Astrocyte (in vitro differentiated cells and primary cell): ENCODE measurements around the gene STAT1. TPM values are rescaled to one million over a fixed set of nuclear protein-coding genes. Genes with fewer than 3 reads are reported as not detected.

Experiments
- DNase-seq: peaks from one replicate; pipeline ENCODE4 v3.0.0-alpha.2; 2010; ENCODE audit warnings: low read depth
- FAIRE-seq: peaks from 2 replicates; lab custom pipeline; 2011; peaks lifted over from hg19 to GRCh38; lab: Jason Lieb, UNC
- H2AFZ ChIP-seq: 2 replicates; pipeline ENCODE4 v1.6.0; 2012; ENCODE audit warnings: low read depth, low read length, inconsistent platforms
- H3K27ac ChIP-seq: 2 replicates; pipeline ENCODE4 v1.5.1; 2011; ENCODE audit warnings: low read depth, low read length, inconsistent platforms
- H3K27me3 ChIP-seq: 2 replicates; pipeline ENCODE4 v1.6.0; 2011; ENCODE audit warnings: low read length, inconsistent platforms; ENCODE audit not compliant: insufficient read depth
- H3K36me3 ChIP-seq: 2 replicates; pipeline ENCODE4 v1.5.1; 2011; ENCODE audit warnings: low read length, inconsistent platforms; ENCODE audit not compliant: insufficient read depth
- H3K4me1 ChIP-seq: 2 replicates; pipeline ENCODE4 v1.5.1; 2011; ENCODE audit warnings: low read length, inconsistent platforms; ENCODE audit not compliant: insufficient read depth
- H3K4me2 ChIP-seq: 2 replicates; pipeline ENCODE4 v1.6.0; 2012; ENCODE audit warnings: low read length, inconsistent platforms
- H3K4me3 ChIP-seq: 2 replicates; pipeline ENCODE4 v1.5.1; 2011; ENCODE audit warnings: low read depth, mild to moderate bottlenecking, low read length, inconsistent platforms; ENCODE audit not compliant: insufficient read depth
- H3K79me2 ChIP-seq: 2 replicates; pipeline ENCODE4 v1.6.0; 2012; ENCODE audit warnings: mild to moderate bottlenecking, low read length, inconsistent platforms; ENCODE audit not compliant: insufficient read depth
- H3K9ac ChIP-seq: 2 replicates; pipeline ENCODE4 v1.6.0; 2012; ENCODE audit warnings: mild to moderate bottlenecking, low read length, inconsistent platforms
- H3K9me3 ChIP-seq: 2 replicates; pipeline ENCODE4 v1.5.1; 2012; ENCODE audit warnings: low read depth, mild to moderate bottlenecking, low read length, inconsistent platforms; ENCODE audit not compliant: insufficient read depth
- H4K20me1 ChIP-seq: 2 replicates; pipeline ENCODE4 v1.6.0; 2012; ENCODE audit warnings: low read length, inconsistent platforms; ENCODE audit not compliant: insufficient read depth
- H3K27ac Mint-ChIP-seq: one replicate; pipeline ENCODE4 v1.8.0; 2021; ENCODE audit warnings: mild to moderate bottlenecking, mixed read lengths; ENCODE audit not compliant: unreplicated experiment
- H3K27me3 Mint-ChIP-seq: one replicate; pipeline ENCODE4 v1.8.0; 2021; ENCODE audit warnings: low read depth, mixed read lengths; ENCODE audit not compliant: unreplicated experiment
- H3K36me3 Mint-ChIP-seq: one replicate; pipeline ENCODE4 v1.8.0; 2021; ENCODE audit warnings: low read depth, mixed read lengths; ENCODE audit not compliant: unreplicated experiment
- H3K4me1 Mint-ChIP-seq: one replicate; pipeline ENCODE4 v1.8.0; 2021; ENCODE audit warnings: low read depth, mixed read lengths; ENCODE audit not compliant: unreplicated experiment
- H3K4me3 Mint-ChIP-seq: one replicate; pipeline ENCODE4 v1.8.0; 2021; ENCODE audit warnings: mild to moderate bottlenecking, moderate library complexity, mixed read lengths; ENCODE audit not compliant: unreplicated experiment
- H3K9me3 Mint-ChIP-seq: one replicate; pipeline ENCODE4 v1.8.0; 2021; ENCODE audit warnings: mild to moderate bottlenecking, mixed read lengths; ENCODE audit not compliant: unreplicated experiment
- CTCF ChIP-seq: IDR thresholded peaks from 2 replicates; pipeline ENCODE4 v1.5.1; 2011; ENCODE audit warnings: low read depth, mild to moderate bottlenecking, inconsistent platforms, low read length, moderate library complexity; ENCODE audit not compliant: insufficient read depth
- EZH2 ChIP-seq: IDR thresholded peaks from 2 replicates; pipeline ENCODE4 v1.6.1; 2012; ENCODE audit warnings: mild to moderate bottlenecking, low read length, inconsistent platforms; ENCODE audit not compliant: insufficient read depth
- total RNA-seq: library from RNA; stranded (reverse); gene quantifications from 2 replicates; pipeline ENCODE4 v1.2.1, GENCODE V29; 2021

The STAT1 gene
- total RNA-seq, 1 donor from 2014 or later = 377 TPM

DNA sequence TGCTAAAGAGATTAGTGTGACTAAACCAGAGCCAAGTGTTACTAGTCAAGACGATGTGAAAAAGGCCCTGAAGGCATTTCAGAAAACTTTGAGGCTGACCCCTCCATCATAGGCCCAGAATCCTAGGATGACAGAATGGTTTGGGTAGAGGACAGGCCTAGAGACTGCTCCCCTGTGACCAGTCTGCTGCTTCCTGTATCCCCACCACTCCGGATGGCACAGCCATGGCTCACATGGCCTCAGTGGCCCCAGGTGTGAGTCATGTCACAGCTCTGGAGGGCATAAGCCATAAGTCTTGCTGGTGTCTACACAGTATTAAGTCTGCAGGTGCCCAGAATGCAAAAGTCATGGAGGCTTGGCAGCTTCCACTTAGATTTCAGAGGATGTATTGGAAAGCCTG lies 12.4 kb upstream of the STAT1 start:
- TF ChIP-seq CTCF (no peak), EZH2 (no peak)
- Histone ChIP-seq H3K9me3 (no peaks in the 10 kb centered on the region), H2AFZ (no peak overlapping the region), H3K4me1 (peaks cover 5% of the 10 kb centered on the region), H4K20me1 (no peaks in the 10 kb centered on the region), H3K4me2 (no peak overlapping the region), H3K79me2 (no peaks in the 10 kb centered on the region), H3K4me3 (no peak overlapping the region), H3K9ac (no peak overlapping the region), H3K27ac (no peak overlapping the region), H3K36me3 (no peaks in the 10 kb centered on the region), H3K27me3 (no peaks in the 10 kb centered on the region)
- H3K27ac Mint-ChIP-seq = no peak overlapping the region
- no peak overlapping the region for H3K4me3 Mint-ChIP-seq
- H3K9me3 Mint-ChIP-seq = no peaks in the 10 kb centered on the region
- DNase-seq = no peak
- no peaks in the 10 kb centered on the region for H3K36me3 Mint-ChIP-seq
- H3K4me1 Mint-ChIP-seq = no peaks in the 10 kb centered on the region
- H3K27me3 Mint-ChIP-seq = peaks cover 2% of the 10 kb centered on the region
- no peak for FAIRE-seq

GRCh38 chr2:191025135-191025534 lies 11.2 kb upstream of the STAT1 start:
- H3K27me3 Mint-ChIP-seq = peaks cover 2% of the 10 kb centered on the region
- no peaks in the 10 kb centered on the region for H3K27me3 ChIP-seq
- no peaks in the 10 kb centered on the region for H4K20me1 ChIP-seq
- H3K27ac Mint-ChIP-seq = no peak overlapping the region
- no peaks in the 10 kb centered on the region for H3K36me3 Mint-ChIP-seq
- H3K4me3 ChIP-seq = no peak overlapping the region
- no peak overlapping the region for H3K4me3 Mint-ChIP-seq
- no peak overlapping the region for H3K4me2 ChIP-seq
- no peaks in the 10 kb centered on the region for H3K79me2 ChIP-seq
- no peak for FAIRE-seq
- no peaks in the 10 kb centered on the region for H3K9me3 Mint-ChIP-seq
- H3K9ac ChIP-seq = no peak overlapping the region
- DNase-seq = no peak
- TF ChIP-seq CTCF (no peak), EZH2 (no peak)
- no peaks in the 10 kb centered on the region for H3K36me3 ChIP-seq
- no peaks in the 10 kb centered on the region for H3K4me1 Mint-ChIP-seq
- peaks cover 7% of the 10 kb centered on the region for H3K4me1 ChIP-seq
- H2AFZ ChIP-seq = no peak overlapping the region
- no peak overlapping the region for H3K27ac ChIP-seq
- H3K9me3 ChIP-seq = no peaks in the 10 kb centered on the region

GRCh38 chr2:191023235-191023679 lies 9.3 kb upstream of the STAT1 start:
- no peaks in the 10 kb centered on the region for H3K79me2 ChIP-seq
- H3K9me3 ChIP-seq = no peaks in the 10 kb centered on the region
- no peaks in the 10 kb centered on the region for H4K20me1 ChIP-seq
- H2AFZ ChIP-seq = no peak overlapping the region
- no peak overlapping the region for H3K4me2 ChIP-seq
- FAIRE-seq = no peak
- H3K27me3 Mint-ChIP-seq = peaks cover 2% of the 10 kb centered on the region
- H3K4me1 ChIP-seq = peaks cover 7% of the 10 kb centered on the region
- no peak overlapping the region for H3K27ac Mint-ChIP-seq
- H3K9me3 Mint-ChIP-seq = no peaks in the 10 kb centered on the region
- no peaks in the 10 kb centered on the region for H3K36me3 ChIP-seq
- H3K27ac ChIP-seq = no peak overlapping the region
- no peak overlapping the region for H3K4me3 Mint-ChIP-seq
- TF ChIP-seq CTCF = no peak
- TF ChIP-seq EZH2 = no peak
- no peak overlapping the region for H3K9ac ChIP-seq
- no peaks in the 10 kb centered on the region for H3K36me3 Mint-ChIP-seq
- no peak overlapping the region for H3K4me3 ChIP-seq
- no peak for DNase-seq
- H3K4me1 Mint-ChIP-seq = peaks cover 9% of the 10 kb centered on the region
- no peaks in the 10 kb centered on the region for H3K27me3 ChIP-seq
